Lower lobe of right lung (tissue), 2 donors: ENCODE results near the gene AAMP. TPM values are rescaled to one million over a fixed set of nuclear protein-coding genes. Genes with fewer than 3 reads are reported as not detected.

ENCODE experiments used
- ATAC-seq, 2 donors: fragments of 200-7000 bp; cut with Tn5 transposase; one replicate each; pipeline ENCODE4 v1.9.1; 2020 to 2022; ENCODE audit warnings: mild to moderate bottlenecking in 2 of 2, moderate library complexity in 2 of 2
- DNase-seq: peaks from one replicate; pipeline ENCODE4 v3.0.0-alpha.2; 2020
- H3K27ac ChIP-seq: fragments of 200-600 bp; one replicate; pipeline ENCODE4 v1.8.0; 2022
- H3K27me3 ChIP-seq: fragments of 200-600 bp; one replicate; pipeline ENCODE4 v1.8.0; 2022; ENCODE audit warnings: low read depth
- H3K36me3 ChIP-seq: fragments of 200-600 bp; one replicate; pipeline ENCODE4 v1.8.0; 2022; ENCODE audit warnings: mild to moderate bottlenecking
- H3K4me1 ChIP-seq: fragments of 200-600 bp; one replicate; pipeline ENCODE4 v1.8.0; 2022
- H3K4me3 ChIP-seq: fragments of 200-600 bp; one replicate; pipeline ENCODE4 v1.8.0; 2022; ENCODE audit warnings: mild to moderate bottlenecking
- H3K9me3 ChIP-seq: fragments of 200-600 bp; one replicate; pipeline ENCODE4 v1.8.0; 2022
- intact Hi-C: fragments of 100-400 bp; cut with DNase I; formaldehyde crosslinking; loops from one replicate; pipeline ENCODE4 v1.11.0; 2022
- total RNA-seq: library from RNA; stranded (reverse); fragmentation: NEBNext Ultra II Directional; extraction: Animal tissue kit (Norgen Biotek cat#: 25700); gene quantifications from one replicate; pipeline ENCODE4 v1.2.1, GENCODE V29; 2021
- TF ChIP-seq, protein P1 (sequence below): fragments of 200-600 bp; IDR thresholded peaks from one replicate; pipeline ENCODE4 v1.8.0; 2022; ENCODE audit warnings: antibody characterized with exemption, mild to moderate bottlenecking
- donor health status: DM: no; HTN: yes; CAD: no; lungs with severe emphysema.

Gene AAMP
- total RNA-seq, 1 donor from 2014 or later, result 58.8 TPM

DNA sequence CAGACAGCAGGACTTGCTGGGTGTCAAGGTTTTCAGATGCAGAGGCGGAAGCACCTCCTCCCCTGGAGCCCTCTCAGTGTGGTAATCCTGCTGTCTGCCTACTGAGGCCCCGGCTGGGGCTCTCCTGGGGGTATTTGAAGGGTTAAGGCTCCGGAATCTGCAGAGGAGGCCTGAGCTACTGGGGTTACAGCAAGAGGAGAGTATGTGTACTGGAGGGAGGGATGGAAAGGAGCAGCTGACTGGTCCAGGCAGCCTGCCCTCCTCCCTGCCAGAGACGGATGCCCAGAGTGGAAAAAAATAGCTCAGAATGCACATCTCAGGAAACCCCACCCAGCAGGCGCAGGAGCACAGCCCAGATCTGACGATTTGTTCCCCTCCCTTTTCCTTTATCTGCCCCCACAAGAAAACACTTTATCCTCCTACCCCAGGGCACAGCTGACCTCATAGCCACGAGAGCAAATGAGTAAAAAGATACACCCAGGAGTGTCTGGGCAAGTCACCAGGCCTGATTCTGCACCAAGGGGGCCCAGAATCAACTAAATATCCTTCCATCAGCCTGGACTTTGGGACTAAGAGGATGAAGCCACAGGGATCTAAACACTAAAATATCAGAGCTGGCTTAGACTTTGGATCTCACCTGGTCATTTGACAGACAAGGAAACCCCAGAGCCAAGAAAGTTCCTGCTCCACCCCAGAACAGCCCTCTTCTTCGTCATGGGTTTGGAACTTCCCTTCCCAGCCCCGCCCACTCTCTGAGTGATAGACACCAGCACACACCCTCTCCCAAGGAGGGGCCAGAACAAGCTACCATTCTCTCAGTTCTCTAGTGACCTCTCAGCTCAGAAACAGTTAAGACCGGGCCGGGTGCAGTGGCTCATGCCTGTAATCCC is 16.9 kb upstream of the AAMP start:
- H3K36me3 ChIP-seq, result peaks cover 31% of the 10 kb centered on the region
- no peaks in the 10 kb centered on the region for H3K27me3 ChIP-seq
- peak overlapping the region; percentile 54 for H3K4me3 ChIP-seq
- no peaks in the 10 kb centered on the region for H3K9me3 ChIP-seq
- intact Hi-C loops, result no loop called here
- H3K4me1 ChIP-seq, result peaks cover 98% of the 10 kb centered on the region
- TF ChIP-seq, protein P1, sequence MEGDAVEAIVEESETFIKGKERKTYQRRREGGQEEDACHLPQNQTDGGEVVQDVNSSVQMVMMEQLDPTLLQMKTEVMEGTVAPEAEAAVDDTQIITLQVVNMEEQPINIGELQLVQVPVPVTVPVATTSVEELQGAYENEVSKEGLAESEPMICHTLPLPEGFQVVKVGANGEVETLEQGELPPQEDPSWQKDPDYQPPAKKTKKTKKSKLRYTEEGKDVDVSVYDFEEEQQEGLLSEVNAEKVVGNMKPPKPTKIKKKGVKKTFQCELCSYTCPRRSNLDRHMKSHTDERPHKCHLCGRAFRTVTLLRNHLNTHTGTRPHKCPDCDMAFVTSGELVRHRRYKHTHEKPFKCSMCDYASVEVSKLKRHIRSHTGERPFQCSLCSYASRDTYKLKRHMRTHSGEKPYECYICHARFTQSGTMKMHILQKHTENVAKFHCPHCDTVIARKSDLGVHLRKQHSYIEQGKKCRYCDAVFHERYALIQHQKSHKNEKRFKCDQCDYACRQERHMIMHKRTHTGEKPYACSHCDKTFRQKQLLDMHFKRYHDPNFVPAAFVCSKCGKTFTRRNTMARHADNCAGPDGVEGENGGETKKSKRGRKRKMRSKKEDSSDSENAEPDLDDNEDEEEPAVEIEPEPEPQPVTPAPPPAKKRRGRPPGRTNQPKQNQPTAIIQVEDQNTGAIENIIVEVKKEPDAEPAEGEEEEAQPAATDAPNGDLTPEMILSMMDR, result no peak
- peak; percentile 91 for DNase-seq
- H3K27ac ChIP-seq, result peak overlapping the region; percentile 97
- ATAC-seq, result peak; percentile 87 to 92

DNA sequence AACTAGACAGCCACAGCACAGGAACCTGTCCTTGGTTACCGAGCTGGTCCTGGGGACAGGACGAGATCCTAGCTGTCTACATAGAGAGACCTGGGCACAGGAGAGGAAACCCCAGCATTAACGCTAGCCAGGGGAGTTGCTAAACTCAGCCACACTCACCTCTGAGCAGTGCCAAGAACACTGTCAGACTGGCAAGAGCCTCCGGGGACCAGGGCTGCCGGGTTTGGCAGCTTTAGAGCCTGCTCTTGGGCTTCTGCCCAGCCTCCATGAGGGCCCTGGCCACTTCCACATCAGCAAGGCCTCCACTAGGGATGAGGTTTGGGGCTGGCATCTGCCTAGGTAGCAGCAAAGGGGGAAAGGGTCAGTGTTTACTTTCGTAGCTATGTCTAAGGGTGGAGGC is 15.7 kb upstream of the AAMP start:
- Histone ChIP-seq H3K4me3 (peak overlapping the region; percentile 54), H3K9me3 (no peaks in the 10 kb centered on the region), H3K27me3 (no peaks in the 10 kb centered on the region), H3K4me1 (peaks cover 91% of the 10 kb centered on the region), H3K36me3 (peaks cover 43% of the 10 kb centered on the region), H3K27ac (peak overlapping the region; percentile 97)
- intact Hi-C loops, result no loop called here
- TF ChIP-seq, protein P1, result no peak
- peak; percentile 27 to 41 for ATAC-seq
- peak; percentile 77 for DNase-seq

DNA sequence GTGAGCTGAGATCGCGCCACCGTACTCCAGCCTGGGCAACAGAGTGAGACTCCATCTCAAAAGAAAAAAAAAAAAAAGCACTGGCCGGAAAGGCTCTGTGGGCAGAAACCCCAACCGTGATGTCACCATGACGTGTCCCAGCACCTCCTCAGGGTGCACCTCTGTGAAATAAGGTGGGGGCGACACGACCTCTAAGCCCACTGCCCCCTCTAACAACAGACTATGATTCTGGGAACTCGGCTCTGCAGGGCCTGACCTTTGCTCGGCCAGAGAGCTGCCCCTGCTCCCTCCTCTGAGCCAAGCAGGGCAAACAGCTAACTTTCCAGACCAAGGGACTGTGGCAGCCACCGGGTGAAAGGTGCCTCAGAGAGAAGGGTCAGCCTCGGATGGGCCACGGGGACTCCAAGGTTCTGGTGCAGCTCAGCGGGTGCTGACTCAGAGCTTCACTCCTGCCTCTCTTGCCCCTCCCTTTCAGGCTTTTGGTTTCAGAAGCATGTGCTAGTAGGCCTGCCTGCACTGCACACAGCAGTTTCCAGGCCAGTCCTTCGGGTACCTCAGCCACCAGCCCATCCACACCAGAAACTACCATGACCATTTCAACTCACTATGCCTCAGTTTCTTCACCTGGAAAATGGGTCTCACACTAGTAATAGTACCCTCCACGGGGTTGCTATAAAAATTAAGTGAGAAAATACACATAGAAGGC is 14.3 kb upstream of the AAMP start:
- peak overlapping the region; percentile 21 for H3K4me3 ChIP-seq
- DNase-seq, result no peak

DNA sequence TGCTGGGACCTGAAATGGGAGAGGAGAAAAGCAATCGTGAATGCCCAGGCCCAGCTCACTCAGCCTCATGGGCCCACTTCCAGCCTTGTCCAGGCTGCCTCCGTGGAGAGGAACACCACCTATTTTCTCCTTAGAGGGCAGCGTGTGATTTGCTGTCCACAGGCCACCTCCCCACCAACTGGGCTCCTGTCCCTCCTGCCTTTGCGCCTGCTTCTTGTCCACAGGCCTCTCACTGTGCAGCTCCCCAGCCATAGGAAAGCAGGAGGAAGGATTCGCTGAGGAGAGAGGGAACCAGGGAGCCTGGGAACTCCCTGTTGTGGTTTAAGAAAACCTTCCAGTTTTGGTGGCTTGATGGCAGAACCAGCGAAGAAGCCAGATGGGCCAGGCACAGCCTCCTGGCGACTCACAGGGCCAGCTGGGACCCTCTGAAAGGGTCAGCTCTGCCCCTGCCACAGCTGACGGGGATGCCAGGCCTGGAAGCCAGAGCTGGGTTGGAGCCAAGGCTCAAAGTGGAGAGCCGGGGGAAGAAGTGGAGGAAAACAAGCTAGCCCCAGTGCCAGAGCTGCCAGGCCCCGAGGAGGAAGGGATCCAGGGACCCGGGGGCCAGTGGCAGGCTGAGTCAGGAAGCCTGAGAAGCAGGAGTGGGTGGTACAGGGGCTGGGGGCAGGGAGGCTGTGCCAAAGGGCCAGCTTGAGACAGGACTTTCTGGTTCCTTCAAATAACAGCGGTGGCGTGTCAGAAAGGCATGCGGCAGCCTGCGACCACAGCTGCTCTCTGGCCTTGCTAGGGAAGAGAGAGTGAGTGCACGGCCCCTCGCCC is 12.4 kb upstream of the AAMP start:
- intact Hi-C loops, result no loop called here
- no peak overlapping the region for H3K4me3 ChIP-seq

More for the DNA sequence above, 14.3 kb upstream of the AAMP start:
- intact Hi-C loops, result no loop called here
- H3K9me3 ChIP-seq, result no peaks in the 10 kb centered on the region
- ATAC-seq, result no peak
- H3K27ac ChIP-seq, result peak overlapping the region; percentile 97
- TF ChIP-seq, protein P1, result no peak
- H3K27me3 ChIP-seq, result no peaks in the 10 kb centered on the region
- H3K36me3 ChIP-seq, result peaks cover 57% of the 10 kb centered on the region
- H3K4me1 ChIP-seq, result peaks cover 77% of the 10 kb centered on the region

More for the DNA sequence above, 12.4 kb upstream of the AAMP start:
- Histone ChIP-seq H3K4me1 (peaks cover 59% of the 10 kb centered on the region), H3K36me3 (peaks cover 76% of the 10 kb centered on the region), H3K27me3 (no peaks in the 10 kb centered on the region), H3K9me3 (no peaks in the 10 kb centered on the region), H3K27ac (peak overlapping the region; percentile 97)
- peak; percentile 34 to 52 for ATAC-seq
- TF ChIP-seq, protein P1, result no peak
- DNase-seq, result peak; percentile 77
